SK-N-DZ (cell line): ENCODE data around the gene MKS1.

Source experiments
- DNase-seq: peaks from one replicate; pipeline ENCODE4 v3.0.0-alpha.2; 2015; ENCODE audit warnings: low spot score

MKS1 gene

GRCh38 chr17:58245428-58246103, 26.5 kb upstream of the MKS1 start:
- DNase-seq = no peak

DNA sequence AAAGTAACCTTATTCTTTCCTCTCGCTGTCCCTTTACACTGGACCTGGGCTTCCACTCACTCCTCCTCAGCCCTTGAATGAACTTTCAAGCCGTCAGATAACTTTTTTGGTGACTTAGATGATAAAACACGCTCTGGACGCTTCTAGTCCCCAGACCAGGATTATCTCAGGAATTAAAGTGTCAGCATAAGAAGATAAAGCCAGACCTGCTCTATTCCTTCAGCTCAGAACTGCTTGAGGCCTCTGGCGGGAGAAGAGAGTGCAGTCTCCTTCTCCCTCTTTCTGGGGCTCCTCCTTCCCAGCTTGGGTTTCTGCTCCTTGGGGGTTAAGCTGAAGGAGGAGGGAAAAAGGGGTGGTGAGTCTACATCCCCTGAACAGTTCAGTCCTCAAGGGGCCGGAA, 25.9 kb upstream of the MKS1 start:
- DNase-seq = no peak

- no peak for DNase-seq
Observed at GRCh38 chr17:58242171-58242784, 23.2 kb upstream of the MKS1 start.

DNA sequence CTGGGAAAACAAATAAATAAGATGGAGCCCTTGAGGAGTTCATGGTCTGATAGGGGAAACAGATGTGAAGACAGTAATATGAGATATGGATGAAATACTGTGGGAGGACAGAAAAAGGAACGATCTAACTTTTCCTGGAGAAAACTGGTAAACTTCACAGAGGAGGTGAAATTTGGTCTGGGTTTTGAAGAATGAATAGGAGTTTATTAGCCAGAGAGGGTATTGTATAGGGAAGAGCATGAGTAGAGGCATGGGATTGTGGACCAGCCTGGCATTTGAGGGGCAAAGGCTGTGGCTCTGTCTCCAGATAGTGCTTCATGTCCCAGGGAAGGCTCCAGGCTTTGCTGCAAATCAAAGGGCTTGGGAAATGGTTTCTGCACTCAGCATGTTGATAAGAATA, 20.9 kb upstream of the MKS1 start:
- DNase-seq = no peak

DNA sequence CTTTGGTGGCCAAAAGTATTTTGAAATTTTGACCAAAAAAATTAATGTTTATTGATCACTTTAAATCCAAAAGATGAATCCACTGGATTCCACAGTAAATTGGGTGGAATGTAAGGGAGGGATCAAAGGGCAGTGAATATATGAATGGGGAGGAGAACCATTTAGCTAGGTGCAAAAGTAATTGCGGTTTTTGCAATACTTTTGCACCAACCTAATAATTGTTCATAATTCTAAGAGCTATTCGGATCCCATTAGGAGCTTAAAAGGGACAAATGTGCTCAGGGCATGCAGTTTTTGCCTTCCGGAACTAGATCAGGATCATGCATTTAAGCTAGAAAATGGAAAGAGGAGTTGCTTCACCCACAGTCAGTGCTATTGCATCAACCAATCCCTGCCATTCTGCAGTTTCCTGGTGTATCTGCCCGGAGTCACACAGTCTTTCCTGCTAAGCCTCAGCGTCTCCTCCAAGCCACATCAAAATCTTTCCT, 19.1 kb upstream of the MKS1 start, which contains the start of gene LPO:
Gene LPO (plus strand): TSS at position 438 of the 488 bp plus-strand sequence. CDS start 4,396 bp downstream, outside the sequence.
- no peak for DNase-seq

DNA sequence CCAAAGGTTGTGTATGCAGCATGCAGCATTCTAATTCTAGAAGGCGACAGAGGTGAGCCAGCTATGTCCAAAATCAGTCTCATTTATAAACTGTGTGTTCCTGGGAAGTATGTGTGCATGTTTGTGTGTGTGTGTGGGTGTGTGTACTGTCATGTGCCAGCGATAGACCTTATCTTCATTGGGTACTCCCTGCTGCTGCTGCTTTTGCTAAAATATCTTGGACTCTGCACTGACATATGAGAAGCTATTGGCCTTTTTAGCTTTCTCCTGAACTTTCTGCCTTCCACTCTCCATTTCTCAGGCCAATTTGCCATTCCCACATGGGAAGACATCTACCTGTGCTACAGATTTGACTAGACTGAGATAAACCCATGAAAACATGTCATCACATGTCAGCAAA, 17.3 kb upstream of the MKS1 start:
- DNase-seq = no peak

DNA sequence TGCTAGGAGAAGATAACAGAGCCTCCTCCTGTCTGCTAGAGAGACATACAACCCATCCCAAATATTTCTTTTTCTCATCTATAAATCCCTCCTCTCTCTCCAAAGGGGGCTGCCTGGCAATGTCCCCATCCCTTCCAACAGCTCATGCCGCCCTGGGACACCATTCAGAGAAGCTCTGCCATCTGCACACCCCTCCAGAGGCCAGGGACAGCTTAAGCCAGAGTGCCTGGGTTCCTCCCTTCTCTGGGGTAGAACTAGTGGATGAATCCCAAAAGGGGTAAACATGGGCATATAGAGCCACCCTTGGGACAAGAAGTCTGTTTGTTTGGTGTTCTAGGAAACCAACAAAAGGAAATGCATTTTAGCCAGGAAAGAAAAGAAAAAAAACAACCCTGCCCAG, 16.8 kb upstream of the MKS1 start:
- DNase-seq = no peak

- no peak for DNase-seq
Observed at GRCh38 chr17:58234512-58234911, 15.5 kb upstream of the MKS1 start.

GRCh38 chr17:58233543-58233942, 14.5 kb upstream of the MKS1 start:
- DNase-seq = no peak

DNA sequence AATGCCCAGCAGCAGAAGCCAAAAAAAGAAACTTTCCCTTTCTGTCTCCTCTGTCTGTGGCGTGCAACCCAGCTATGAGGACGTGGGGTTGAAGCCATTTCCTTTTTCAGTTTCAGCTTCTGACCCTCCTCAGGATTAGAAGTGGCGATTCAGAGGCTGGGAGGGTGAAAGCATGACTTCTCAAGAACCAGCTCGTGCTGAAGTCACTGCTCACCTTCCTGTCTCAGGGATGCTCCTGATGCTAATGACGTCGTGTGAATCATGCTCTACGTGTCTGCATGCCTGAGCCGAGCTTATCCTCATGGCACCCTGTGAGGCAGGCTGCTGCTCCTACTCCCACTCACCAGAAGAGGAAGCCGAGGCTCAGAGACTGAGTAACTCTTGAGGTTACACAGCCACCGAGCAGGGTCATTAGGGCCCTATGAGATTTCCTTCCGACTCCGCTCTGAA, 13.7 kb upstream of the MKS1 start:
- no peak for DNase-seq

DNA sequence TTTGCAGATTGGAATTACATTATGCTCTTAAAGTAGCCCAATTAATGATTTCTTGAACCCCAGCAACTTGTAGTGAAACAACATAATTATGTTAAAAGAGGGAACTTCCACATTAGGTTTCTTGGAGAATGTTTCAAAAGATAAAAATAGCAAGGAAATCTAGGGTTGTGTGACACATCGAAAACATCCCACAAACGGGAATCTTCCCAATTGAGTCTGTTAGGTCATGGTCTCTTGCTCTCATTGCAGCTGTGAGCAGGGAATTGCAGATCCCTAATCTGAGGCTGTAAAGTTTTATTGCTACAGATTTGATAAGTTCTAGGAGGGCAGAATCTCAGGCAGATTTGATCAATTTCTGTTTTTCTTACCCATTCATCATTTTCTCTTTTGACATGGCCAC, 12.6 kb upstream of the MKS1 start:
- no peak for DNase-seq

DNA sequence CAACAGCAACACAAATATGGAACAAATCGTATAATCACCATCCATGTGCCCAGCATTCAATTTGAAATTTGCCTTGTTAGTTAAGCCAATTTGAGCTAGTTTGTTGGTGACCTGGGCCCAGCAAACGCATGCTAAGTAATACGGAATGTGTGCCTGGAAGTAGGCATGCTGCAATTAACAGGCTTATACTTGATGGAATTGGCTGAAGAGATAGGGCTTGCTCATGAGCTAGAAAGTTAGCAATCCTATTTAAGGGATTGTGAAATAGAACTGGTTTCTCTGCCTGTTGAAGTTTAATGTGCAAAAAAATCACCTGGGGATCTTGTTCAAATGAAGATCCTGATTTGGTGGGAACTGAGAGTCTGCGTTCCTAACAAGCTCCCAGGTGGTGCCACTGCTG, 10.8 kb upstream of the MKS1 start:
- no peak for DNase-seq

DNA sequence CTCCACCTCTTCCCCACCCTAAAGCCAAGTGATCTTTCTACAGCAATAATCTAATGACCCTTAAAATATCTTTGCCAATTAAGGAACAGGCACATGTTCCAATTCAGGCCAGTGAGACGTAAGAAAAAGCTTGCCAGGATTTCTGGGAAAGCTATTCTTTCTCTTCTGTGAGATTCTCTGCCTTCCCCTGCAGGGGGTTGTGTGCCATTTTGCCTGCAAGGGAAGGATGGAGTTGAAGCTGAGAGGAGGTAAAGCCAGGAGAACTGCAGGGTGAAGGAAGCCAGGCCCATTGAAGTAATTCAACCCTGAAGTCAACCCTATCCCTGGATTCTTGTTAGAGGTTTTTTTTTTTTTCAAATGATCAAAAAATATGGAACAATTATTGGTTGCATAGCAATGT, 10.3 kb upstream of the MKS1 start:
- no peak for DNase-seq

- DNase-seq = no peak
Observed at GRCh38 chr17:58228679-58229078, 9.6 kb upstream of the MKS1 start.

GRCh38 chr17:58227733-58228132, 8.7 kb upstream of the MKS1 start:
- DNase-seq = no peak

DNA sequence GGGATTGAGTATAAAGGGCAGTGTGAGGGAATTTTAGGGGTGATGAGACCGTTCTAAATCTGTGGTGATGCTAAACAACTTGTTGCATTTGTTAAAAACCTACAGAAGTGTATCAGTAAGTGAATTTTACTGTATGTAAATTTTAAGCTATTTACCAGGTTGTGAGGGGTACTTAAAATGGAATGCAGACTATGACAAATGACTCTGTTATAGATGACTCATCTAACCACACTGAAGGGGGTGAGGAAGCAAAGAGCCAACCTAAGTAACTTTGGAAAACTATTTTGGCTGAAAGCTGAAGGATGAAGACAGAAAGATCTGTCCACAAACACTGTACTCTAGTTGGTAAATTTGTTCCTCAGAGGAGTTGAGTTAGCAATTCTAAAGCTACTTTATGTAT, 5.3 kb upstream of the MKS1 start:
- no peak for DNase-seq

GRCh38 chr17:58219789-58220183, 731 bp upstream of the MKS1 start:
- no peak for DNase-seq

DNA sequence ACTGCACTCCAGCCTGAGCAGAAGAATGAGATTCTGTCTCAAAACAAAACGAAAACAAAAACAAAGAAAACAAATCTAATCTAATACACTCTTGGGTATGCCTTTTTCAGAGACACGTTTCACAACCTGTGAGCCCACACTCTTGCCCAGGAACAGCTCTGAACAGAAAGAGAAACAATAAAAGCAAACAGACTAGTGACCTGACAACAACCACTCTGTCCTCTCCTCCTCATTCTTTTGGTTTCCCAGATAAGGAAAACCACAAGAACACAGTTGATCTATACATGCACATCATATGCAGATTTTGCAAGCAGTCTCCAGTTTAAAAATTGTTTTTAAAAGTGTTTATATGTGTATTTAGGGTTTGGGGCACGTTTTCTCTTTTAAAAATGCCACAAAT, 1.3 kb downstream of the MKS1 start:
- no peak for DNase-seq

GRCh38 chr17:58215685-58216084, 3.4 kb downstream of the MKS1 start:
- DNase-seq = no peak

GRCh38 chr17:58210922-58211321, 8.1 kb downstream of the MKS1 start:
- DNase-seq = no peak

DNA sequence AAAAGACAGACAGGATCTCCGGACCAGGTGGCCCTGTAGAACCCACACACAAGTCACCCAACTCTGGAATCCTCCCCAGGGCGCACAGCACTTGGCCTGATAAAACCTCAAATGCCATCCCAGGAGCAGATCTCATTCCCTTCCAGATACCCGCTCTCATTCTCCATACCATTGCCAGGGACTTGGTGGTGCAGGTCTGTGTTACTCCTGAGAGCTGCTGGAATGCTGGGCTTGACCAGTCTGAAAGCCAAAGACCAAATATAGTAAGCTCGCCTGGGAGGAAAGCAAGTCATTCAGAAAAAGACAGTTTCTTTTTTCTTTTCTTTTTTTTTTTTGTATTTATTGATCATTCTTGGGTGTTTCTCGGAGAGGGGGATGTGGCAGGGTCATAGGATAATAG, 10.7 kb downstream of the MKS1 start:
- no peak for DNase-seq

- DNase-seq = no peak
Observed at GRCh38 chr17:58207451-58207850, 11.6 kb downstream of the MKS1 start.

- no peak for DNase-seq
Observed at GRCh38 chr17:58205936-58206335, 13.1 kb downstream of the MKS1 start.
